Activated CD8-positive, alpha-beta memory T cell treated with anti-CD3 and anti-CD28 coated beads, Interleukin-2, amount 50 U/mL, for 24 hours (primary cell): ENCODE results near the gene STAT5B.
A peak's percentile ranks its signal among the peaks of the same experiment; 100 is the strongest.
"Not testable (repeated sequence)": the region's sequence is repeated elsewhere in the genome, so short reads cannot be mapped to it uniquely, and the experiment has no call there.

Source experiments
- DNase-seq: peaks from one replicate; pipeline ENCODE4 v3.0.0-alpha.2; 2020; ENCODE audit errors: extremely low read depth

STAT5B gene

GRCh38 chr17:42266918-42267766 lies 9.0 kb downstream of the STAT5B start:
- DNase-seq = no peak

DNA sequence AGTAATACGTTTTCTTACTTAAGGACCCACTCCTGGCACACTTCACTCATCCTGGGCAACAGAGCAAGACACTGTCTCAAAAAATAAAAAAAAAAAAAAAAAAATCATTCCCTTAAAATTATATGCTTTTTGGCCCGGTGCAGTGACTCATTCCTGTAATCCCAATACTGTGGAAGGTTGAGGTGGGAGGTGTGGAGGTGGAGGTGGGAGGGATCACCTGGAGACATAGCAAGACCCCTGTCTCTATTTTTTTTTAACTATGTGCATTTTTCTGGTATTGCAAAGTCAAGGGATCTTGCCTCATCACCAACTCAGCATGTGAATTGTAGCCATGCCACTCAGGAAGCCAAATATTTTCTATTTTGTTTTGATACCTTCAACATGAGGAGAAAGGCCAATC lies 9.7 kb downstream of the STAT5B start:
- DNase-seq = no peak

- DNase-seq = not testable (repeated sequence)
These were observed 11.8 kb downstream of the STAT5B start for GRCh38 chr17:42264366-42264765.

DNA sequence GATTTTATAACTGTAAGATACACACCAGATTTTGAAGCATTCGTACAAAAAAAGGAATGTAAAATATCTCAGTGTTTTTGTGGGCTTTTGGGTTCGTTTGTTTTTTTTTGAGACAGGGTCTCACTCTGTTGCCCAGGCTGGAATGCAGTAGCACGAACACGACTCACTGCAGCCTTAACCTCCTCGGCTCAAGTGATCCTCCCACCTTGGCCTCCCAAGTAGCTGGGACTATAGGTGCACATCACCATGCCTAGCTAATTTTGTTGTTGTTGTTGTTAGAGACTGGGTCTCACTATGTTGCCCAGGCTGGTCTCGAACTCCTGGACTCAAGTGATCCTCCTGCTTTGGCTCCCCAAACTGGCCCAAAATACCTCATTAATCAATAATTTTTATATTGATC lies 15.9 kb downstream of the STAT5B start:
- DNase-seq = no peak

- DNase-seq = no peak
These were observed 20.7 kb downstream of the STAT5B start for GRCh38 chr17:42255445-42255844.

- no peak for DNase-seq
These were observed 22.6 kb downstream of the STAT5B start for GRCh38 chr17:42253578-42253977.

GRCh38 chr17:42252597-42253550 lies 23.3 kb downstream of the STAT5B start:
- no peak for DNase-seq

DNA sequence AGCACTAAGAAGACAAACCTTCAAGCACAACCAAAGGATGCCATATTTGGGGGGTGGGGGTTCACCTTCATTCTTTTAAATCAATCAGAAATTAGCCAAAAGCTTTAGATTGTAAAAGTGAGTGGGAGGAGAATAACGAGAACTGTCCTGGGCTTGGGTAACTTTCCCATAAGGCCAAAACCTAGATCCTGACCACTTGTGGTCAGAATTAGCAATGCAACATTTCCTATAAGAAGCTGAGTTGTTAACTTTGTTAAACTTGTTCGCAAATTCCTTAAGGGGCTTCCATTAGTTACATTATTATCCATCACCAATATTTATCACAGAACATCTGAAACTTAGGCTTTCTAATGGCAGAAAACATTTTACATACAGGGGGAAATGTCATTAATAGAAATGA lies 25.1 kb downstream of the STAT5B start:
- no peak for DNase-seq

DNA sequence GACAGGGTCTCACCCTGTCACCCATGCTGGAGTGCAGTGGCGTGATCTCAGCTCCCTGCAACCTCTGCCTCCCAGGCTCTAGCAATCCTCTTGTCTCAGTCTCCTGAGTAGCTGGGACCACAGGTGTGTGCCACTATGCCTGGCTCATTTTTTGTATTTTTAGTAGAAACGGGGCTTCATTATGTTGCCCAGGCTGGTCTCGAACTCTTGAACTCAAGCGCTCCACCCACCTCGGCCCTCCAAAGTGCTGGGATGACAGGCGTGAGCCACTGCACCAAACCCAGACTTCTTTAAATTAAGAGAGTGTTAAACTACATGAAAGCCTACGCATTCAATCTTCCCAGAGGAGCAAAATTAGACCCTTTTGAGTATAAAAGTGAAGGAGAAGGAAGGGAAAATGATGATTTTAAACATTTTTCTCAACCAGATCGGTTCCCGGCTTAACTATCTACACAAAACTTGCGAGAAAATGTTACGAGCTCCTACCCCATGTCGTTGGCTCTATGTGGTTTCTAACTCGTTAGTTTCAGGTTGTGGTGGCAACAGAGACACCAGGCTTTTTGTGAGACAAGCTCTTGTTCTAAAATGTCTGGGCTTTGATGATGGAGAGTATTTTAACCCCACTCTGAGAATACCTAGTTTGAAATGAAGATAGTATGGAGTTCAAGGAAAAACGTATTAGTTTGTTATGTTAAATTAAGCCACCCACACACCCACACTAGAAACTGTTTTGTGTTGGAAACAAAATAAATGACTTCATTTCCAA lies 26.3 kb downstream of the STAT5B start:
- DNase-seq = no peak

DNA sequence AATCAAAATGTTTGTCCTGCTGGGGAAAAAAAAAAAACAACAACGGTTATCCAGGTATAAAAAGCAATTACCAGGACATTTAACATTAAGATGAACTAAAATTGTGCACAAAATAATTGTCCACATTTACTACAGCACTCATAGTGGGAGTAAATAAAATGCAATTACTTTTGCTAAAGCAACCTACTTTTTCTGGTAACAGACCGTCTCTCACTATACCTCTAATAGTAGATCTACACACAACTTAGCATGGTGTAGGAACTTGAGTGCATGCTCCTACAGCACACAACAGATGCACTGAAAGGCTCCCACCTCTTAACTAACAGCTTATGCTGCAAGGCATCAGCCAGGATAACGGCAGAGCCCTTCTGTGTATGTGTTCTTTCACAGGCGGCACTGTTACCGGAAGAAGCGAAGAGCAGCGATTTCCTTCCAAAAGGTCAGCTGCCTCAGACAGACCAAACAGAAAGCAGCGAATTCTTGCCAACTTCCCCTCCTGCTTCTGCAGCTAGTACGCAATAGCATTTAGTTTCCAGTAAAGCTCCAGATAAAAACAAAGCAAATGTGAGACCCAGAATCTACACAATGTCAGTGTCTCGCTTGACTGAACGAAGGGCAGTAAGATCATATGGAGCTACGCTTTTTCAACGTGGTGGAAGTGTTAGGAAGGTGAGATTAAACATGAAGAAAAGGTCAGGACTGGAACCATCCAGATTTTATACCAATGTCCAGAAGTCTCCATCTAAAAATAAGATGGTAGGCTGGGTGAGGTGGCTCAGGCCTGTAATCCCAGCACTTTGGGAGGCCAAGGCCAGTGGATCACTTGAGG lies 27.6 kb downstream of the STAT5B start:
- DNase-seq = peak; percentile 64

DNA sequence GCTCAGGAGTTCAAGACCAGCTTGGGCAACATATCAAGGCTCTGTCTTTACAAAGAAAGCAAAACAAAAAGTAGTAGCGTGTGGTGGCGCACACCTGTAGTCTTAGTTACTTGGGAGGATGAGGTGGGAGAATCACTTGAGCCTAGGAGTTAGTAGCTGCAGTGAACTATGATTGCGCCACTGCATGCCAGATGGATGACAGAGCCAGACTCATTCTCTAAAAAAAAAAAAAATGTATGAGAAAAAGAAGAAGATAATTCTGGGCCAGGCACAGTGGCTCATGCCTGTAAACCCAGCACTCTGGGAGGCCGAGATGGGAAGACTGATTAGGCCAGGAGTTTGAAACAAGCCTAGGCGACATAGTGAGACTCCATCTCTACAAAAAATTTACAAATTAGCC lies 28.5 kb downstream of the STAT5B start:
- DNase-seq = no peak

GRCh38 chr17:42246515-42246914 lies 29.7 kb downstream of the STAT5B start:
- DNase-seq = no peak

GRCh38 chr17:42245183-42245582 lies 31.0 kb downstream of the STAT5B start:
- DNase-seq = not testable (repeated sequence)

- DNase-seq = not testable (repeated sequence)
These were observed 32.1 kb downstream of the STAT5B start for GRCh38 chr17:42244116-42244515.

DNA sequence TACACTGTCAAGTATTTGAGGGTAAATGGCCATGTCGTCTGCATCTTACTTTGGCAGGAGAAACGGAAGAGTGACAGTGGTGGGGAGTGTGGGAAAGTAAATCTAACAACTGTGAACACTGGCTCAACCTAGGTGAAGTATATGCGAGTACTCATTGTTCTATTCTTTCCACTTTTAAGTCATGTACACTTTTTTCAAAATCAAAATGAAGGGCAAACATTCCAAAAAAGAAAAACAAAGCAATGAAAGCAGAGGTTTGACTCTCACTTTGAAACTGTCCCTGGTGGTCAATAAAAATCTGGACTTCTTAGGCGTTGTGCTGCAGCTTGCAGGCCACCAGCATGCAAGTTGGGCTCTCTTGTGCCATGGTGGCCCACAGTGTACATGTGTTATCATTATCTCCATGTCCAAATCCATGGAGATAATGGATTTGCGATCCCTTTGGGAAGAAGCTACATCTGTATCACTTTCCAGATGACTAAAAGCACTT lies 32.7 kb downstream of the STAT5B start:
- no peak for DNase-seq

GRCh38 chr17:42241871-42242270 lies 34.3 kb downstream of the STAT5B start:
- no peak for DNase-seq

DNA sequence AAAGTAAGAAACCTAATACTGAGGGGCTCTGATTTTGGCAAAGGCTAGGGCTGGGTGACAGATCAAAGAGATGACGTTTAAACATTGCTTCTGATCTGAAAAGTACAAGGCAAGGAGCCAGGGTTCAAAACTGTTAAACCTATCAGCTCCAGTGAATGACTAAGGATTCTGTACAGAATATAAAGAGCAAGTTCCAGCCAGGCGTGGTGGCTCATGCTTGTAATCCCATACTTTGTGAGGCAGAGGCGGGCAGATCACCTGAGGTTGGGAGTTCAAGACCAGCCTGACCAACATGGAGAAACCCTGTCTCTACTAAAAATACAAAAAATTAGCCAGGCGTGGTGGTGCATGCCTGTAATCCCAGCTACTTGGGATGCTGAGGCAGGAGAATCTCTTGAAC lies 35.3 kb downstream of the STAT5B start:
- not testable (repeated sequence) for DNase-seq

GRCh38 chr17:42240201-42240600 lies 36.0 kb downstream of the STAT5B start:
- DNase-seq = no peak

DNA sequence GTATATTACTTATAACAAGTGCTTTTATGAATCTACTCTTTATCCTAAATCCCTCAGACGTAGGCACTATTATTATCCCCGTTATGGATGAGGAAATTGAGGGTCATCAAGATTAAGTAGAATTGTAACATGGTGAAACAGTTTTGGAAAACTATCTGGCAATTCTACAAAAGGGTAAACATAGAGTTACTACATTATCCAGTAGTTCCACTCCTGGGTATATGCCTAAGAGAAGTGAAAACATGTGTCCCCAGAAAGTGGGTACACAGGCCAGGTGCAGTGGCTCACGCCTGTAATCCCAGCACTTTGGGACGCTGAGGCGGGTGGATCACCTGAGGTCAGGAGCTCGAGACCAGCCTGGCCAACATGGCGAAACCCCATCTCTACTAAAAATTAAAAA lies 36.6 kb downstream of the STAT5B start:
- DNase-seq = not testable (repeated sequence)

DNA sequence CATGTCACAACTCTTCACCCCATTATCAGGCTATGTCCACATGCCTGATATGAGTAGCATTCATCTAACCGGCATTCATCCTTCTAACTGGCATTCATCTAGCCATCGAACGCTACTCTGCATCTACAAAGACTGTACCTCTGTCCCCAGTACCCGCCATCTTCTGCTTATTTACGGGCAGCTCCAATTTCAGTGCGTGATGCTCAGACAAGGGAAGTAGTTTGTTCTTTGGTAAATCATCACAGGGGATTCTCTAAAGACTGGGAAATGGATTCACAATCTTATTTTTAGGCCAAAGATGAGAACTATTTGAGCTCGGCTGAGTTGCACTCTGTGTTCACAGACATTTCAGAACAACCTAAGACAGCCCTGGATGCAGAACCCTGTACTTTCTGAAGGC lies 39.4 kb downstream of the STAT5B start:
- DNase-seq = no peak

- no peak for DNase-seq
These were observed 42.2 kb downstream of the STAT5B start for GRCh38 chr17:42233994-42234393.
